ENCODE results near the gene SPATA6. TPM values are rescaled to one million over a fixed set of nuclear protein-coding genes. Genes with fewer than 3 reads are reported as not detected.
"Not testable (repeated sequence)": the region's sequence is repeated elsewhere in the genome, so short reads cannot be mapped to it uniquely, and the experiment has no call there.

Gene SPATA6
- total and polyA plus RNA-seq, 9 donors, result 7.9 to 48.3 (median 35.6) TPM

DNA sequence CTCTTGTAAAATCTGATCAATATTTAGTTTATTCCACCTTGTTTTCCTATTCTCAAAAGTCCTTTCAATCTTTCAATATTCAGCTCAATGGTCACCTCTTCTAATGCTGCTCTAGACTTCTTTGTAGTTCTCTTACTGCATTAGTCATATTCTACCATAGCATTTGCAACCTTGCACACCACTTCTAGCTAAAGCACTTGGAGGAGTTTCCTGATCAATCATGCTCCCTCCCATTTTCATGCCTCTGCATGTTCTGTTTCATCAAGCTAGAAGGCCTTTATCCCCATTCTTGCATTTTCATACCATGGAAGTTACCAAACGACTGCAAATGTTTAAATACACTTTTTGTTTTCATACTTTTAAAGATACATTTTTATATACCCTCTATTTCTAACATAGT, 177.3 kb downstream of the SPATA6 start:
- intact Hi-C loops (cut with DNase I), result no loop called here
- Histone ChIP-seq H3K4me1 (ENCODE audit: insufficient read depth) (no peaks in the 10 kb centered on the region), H3K4me3 (no peak overlapping the region), H3K27ac (no peak overlapping the region), H3K36me3 (no peaks in the 10 kb centered on the region), H3K9me3 (no peaks in the 10 kb centered on the region), H3K27me3 (no peaks in the 10 kb centered on the region)
- whole genome bisulfite sequencing, 3 donors, result 78 to 90% (median 78%) methylated on average over 1 of the region's 1 CpG
- TF ChIP-seq EP300 (IDR thresholded peaks at IDR 0.05), result no peak
- TF ChIP-seq POLR2A (IDR thresholded peaks at IDR 0.05), result no peak
- TF ChIP-seq, protein P1, sequence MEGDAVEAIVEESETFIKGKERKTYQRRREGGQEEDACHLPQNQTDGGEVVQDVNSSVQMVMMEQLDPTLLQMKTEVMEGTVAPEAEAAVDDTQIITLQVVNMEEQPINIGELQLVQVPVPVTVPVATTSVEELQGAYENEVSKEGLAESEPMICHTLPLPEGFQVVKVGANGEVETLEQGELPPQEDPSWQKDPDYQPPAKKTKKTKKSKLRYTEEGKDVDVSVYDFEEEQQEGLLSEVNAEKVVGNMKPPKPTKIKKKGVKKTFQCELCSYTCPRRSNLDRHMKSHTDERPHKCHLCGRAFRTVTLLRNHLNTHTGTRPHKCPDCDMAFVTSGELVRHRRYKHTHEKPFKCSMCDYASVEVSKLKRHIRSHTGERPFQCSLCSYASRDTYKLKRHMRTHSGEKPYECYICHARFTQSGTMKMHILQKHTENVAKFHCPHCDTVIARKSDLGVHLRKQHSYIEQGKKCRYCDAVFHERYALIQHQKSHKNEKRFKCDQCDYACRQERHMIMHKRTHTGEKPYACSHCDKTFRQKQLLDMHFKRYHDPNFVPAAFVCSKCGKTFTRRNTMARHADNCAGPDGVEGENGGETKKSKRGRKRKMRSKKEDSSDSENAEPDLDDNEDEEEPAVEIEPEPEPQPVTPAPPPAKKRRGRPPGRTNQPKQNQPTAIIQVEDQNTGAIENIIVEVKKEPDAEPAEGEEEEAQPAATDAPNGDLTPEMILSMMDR (IDR thresholded peaks at IDR 0.05), result no peak
- DNase-seq, result no peak

DNA sequence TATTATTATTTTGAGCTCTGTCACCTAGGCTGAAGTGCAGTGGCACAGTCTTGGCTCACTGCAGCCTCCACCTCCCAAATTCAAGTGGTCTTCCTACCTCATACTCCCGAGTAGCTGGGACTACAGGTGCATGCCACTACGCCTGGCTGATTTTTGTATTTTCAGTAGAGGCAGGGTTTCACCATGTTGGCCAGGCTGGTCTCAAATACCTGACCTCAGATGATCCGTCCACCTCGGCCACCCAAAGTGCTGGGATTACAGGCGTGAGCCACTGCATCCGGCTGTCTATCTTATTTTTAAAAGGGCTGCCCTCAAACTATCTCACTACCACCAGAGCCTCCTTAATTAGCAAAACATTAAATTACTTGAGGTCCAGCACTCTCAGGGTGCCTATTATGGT, 177.9 kb downstream of the SPATA6 start:
- 85 to 90% (median 89%) methylated on average over 6 of the region's 6 CpGs for WGBS, 3 donors
- DNase-seq; H3K4me3 ChIP-seq; H3K4me1 ChIP-seq (ENCODE audit: insufficient read depth); H3K27me3 ChIP-seq; H3K36me3 ChIP-seq; H3K27ac ChIP-seq; intact Hi-C loops (cut with DNase I); H3K9me3 ChIP-seq: not testable (repeated sequence)

- intact Hi-C loops (cut with DNase I), result no loop called here
- H3K27ac ChIP-seq, result no peak overlapping the region
- WGBS, 3 donors, result 89 to 97% (median 93%) methylated on average over 5 of the region's 5 CpGs
- no peaks in the 10 kb centered on the region for H3K4me1 ChIP-seq (ENCODE audit: insufficient read depth)
- no peak overlapping the region for H3K4me3 ChIP-seq
- DNase-seq, result no peak
- TF ChIP-seq EP300 (IDR thresholded peaks at IDR 0.05), result no peak
- TF ChIP-seq, protein P1 (IDR thresholded peaks at IDR 0.05), result no peak
- no peak for TF ChIP-seq POLR2A (IDR thresholded peaks at IDR 0.05)
- H3K36me3 ChIP-seq, result no peaks in the 10 kb centered on the region
- no peaks in the 10 kb centered on the region for H3K9me3 ChIP-seq
- H3K27me3 ChIP-seq, result no peaks in the 10 kb centered on the region
Observed at GRCh38 chr1:48292706-48293105, 179.3 kb downstream of the SPATA6 start.

- intact Hi-C loops (cut with DNase I), result no loop called here
- H3K4me3 ChIP-seq, result no peak overlapping the region
- H3K27me3 ChIP-seq, result no peaks in the 10 kb centered on the region
- no peak for DNase-seq
- no peaks in the 10 kb centered on the region for H3K9me3 ChIP-seq
- no peaks in the 10 kb centered on the region for H3K4me1 ChIP-seq (ENCODE audit: insufficient read depth)
- no peaks in the 10 kb centered on the region for H3K36me3 ChIP-seq
- TF ChIP-seq EP300 (IDR thresholded peaks at IDR 0.05) (no peak), POLR2A (IDR thresholded peaks at IDR 0.05) (no peak)
- TF ChIP-seq, protein P1 (IDR thresholded peaks at IDR 0.05), result no peak
- 75 to 84% (median 75%) methylated on average over 4 of the region's 4 CpGs for WGBS, 3 donors
- no peak overlapping the region for H3K27ac ChIP-seq
Observed at GRCh38 chr1:48291421-48291820, 180.6 kb downstream of the SPATA6 start.

DNA sequence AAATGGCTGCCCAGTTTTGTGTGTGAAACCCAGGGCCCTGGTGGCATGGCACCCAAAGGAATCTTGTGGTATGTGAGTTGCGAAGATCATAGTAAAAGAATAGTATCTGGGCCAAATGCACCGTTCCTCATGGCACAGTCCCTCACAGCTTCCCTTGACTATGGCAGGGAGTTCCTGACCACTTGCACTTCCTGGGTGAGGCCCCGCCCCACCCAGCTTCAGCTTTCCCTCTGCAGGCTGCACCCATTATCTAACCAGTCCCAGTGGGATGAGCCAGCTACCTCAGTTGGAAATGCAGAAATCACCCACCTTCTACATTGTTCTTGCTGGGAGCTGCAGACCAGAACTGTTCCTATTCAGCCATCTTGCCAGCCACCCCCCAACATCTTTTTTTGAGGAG, 186.5 kb downstream of the SPATA6 start:
- no peaks in the 10 kb centered on the region for H3K36me3 ChIP-seq
- DNase-seq, result no peak
- no peak overlapping the region for H3K27ac ChIP-seq
- no peaks in the 10 kb centered on the region for H3K4me1 ChIP-seq (ENCODE audit: insufficient read depth)
- TF ChIP-seq EP300 (IDR thresholded peaks at IDR 0.05) (no peak), POLR2A (IDR thresholded peaks at IDR 0.05) (no peak)
- TF ChIP-seq, protein P1 (IDR thresholded peaks at IDR 0.05), result no peak
- 84 to 94% (median 93%) methylated on average over 3 of the region's 3 CpGs for WGBS, 3 donors
- no peak overlapping the region for H3K4me3 ChIP-seq
- intact Hi-C loops (cut with DNase I), result no loop called here
- H3K9me3 ChIP-seq, result no peaks in the 10 kb centered on the region
- no peaks in the 10 kb centered on the region for H3K27me3 ChIP-seq

DNA sequence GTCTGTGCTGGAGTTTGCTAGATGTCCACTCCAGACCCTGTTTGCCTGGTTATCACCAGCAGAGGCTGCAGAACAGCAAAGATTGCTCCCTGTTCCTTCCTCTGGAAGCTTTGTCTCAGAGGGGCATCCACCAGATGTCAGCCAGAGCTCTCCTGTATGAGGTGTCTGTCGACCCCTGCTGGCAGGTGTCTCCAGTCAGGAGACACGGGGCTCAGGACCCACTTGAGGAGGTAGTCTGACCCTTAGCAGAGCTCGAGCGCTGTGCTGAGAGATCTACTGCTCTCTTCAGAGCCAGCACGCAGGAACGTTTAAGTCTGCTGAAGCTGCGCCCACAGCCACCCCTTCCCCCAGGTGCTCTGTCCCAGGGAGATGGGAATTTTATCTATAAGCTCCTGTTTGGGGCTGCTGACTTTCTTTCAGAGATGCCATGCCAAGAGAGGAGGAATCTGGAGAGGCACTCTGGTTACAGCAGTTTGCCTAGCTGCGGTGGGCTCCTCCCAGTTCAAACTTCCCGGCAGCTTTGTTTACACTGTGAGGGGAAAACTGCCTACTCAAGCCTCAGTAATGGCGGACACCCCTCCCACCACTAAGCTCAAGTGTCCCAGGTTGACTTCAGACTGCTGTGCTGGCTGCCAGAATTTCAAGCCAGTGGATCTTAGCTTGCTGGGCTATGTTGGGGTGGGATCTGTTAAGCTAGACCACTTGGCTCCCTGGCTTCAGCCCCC, 187.1 kb downstream of the SPATA6 start:
- H3K27me3 ChIP-seq; H3K36me3 ChIP-seq; H3K9me3 ChIP-seq; H3K4me3 ChIP-seq; H3K4me1 ChIP-seq (ENCODE audit: insufficient read depth); DNase-seq; H3K27ac ChIP-seq; intact Hi-C loops (cut with DNase I): not testable (repeated sequence)
- 73 to 86% (median 76%) methylated on average over 10 of the region's 10 CpGs for WGBS, 3 donors

DNA sequence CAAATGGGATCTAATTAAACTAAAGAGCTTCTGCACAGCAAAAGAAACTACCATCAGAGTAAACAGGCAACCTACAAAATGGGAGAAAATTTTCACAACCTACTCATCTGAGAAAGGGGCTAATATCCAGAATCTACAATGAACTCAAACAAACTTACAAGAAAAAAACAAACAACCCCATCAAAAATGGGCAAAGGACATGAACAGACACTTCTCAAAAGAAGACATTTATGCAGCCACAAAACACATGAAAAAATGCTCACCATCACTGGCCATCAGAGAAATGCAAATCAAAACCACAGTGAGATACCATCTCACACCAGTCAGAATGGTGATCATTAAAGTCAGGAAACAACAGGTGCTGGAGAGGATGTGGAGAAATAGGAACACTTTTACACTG, 189.7 kb downstream of the SPATA6 start:
- H3K36me3 ChIP-seq; H3K4me1 ChIP-seq (ENCODE audit: insufficient read depth); H3K9me3 ChIP-seq; H3K27ac ChIP-seq; H3K27me3 ChIP-seq; intact Hi-C loops (cut with DNase I); H3K4me3 ChIP-seq; DNase-seq: not testable (repeated sequence)

- WGBS, 3 donors, result 88 to 97% (median 96%) methylated on average over 9 to 10 of the region's 10 CpGs
- H3K9me3 ChIP-seq; DNase-seq; H3K4me1 ChIP-seq (ENCODE audit: insufficient read depth); intact Hi-C loops (cut with DNase I); H3K27me3 ChIP-seq; H3K27ac ChIP-seq; H3K4me3 ChIP-seq; H3K36me3 ChIP-seq: not testable (repeated sequence)
Observed at GRCh38 chr1:48277437-48277836, 194.6 kb downstream of the SPATA6 start.
